Muscle layer of colon (tissue), 2 donors: ENCODE data around the gene PCAT7.

Experiments
- H3K27ac ChIP-seq: one replicate; pipeline ENCODE4 v1.7.0; 2013; ENCODE audit warnings: low read depth, mild to moderate bottlenecking, low read length, moderate library complexity
- H3K27me3 ChIP-seq, 2 donors: one replicate each; pipeline ENCODE4 v1.7.0; 2013; ENCODE audit warnings: low read length in 2 of 2, mild to moderate bottlenecking in 2 of 2; ENCODE audit not compliant: insufficient read depth in 2 of 2, control insufficient read depth in 1 of 2
- H3K36me3 ChIP-seq: one replicate; pipeline ENCODE4 v1.7.0; 2013; ENCODE audit warnings: mild to moderate bottlenecking, low read length; ENCODE audit not compliant: insufficient read depth
- H3K4me1 ChIP-seq: one replicate; pipeline ENCODE4 v1.7.0; 2013; ENCODE audit warnings: mild to moderate bottlenecking, low read length; ENCODE audit not compliant: insufficient read depth
- H3K4me3 ChIP-seq, 2 donors: one replicate each; pipeline ENCODE4 v1.7.0; 2013; ENCODE audit warnings: low read length in 2 of 2, low read depth in 1 of 2, mild to moderate bottlenecking in 1 of 2, moderate library complexity in 1 of 2
- H3K9ac ChIP-seq: one replicate; pipeline ENCODE4 v1.7.0; 2013; ENCODE audit warnings: low read length
- H3K9me3 ChIP-seq: one replicate; pipeline ENCODE4 v1.7.0; 2013; ENCODE audit warnings: mild to moderate bottlenecking, low read length
- donor health status: abdominal sarcoma.
- donor health status: Adenocarcinoma of cecum.

Gene PCAT7

DNA sequence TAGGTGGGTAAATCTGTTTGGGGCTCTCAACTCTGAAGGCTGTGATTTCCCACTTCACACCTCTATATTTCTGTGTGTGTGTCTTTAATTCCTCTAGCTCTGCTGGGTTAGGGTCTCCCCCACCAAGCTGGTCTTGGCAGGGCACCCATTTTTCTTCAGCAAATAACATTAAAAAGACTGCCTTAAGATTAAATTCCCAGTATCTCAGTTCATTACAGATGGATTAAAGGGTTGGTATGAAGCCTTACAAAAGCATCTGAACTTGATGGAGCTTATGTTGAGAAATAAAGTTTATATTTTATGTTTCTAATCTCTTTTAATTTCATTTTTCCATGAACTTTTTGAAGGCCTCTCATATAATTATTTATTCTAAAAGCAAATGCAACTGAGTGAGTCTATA, 11.7 kb downstream of the PCAT7 start:
- H3K27ac ChIP-seq = no peak overlapping the region
- H3K9me3 ChIP-seq = no peaks in the 10 kb centered on the region
- H3K4me1 ChIP-seq = no peaks in the 10 kb centered on the region
- no peaks in the 10 kb centered on the region for H3K36me3 ChIP-seq
- peaks cover 0 to 5% of the 10 kb centered on the region in 2 donors for H3K27me3 ChIP-seq
- H3K4me3 ChIP-seq = no peak overlapping the region
- no peak overlapping the region for H3K9ac ChIP-seq

DNA sequence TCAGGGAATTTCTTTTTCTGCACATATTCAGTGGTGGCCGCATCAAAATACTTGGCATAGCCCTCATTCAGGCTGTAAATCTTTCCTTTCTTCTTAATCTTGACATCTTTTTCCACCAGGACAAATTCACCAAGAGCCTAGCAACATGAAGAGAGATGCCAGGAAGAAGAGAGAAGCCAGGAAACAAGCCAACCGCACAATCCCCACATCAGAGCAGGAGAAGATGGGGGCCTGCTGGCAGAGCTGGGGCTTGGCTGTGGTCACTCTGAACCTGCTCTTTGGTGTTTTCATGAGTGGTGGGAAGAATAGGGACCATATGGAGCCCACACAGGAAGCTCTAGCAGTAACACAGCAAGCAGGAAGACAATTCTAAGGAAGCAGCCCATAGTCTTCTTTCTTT, 12.4 kb downstream of the PCAT7 start:
- Histone ChIP-seq H3K4me3 (no peak overlapping the region), H3K27ac (no peak overlapping the region), H3K36me3 (no peaks in the 10 kb centered on the region), H3K9ac (no peak overlapping the region), H3K27me3 (peaks cover 0 to 5% of the 10 kb centered on the region in 2 donors), H3K4me1 (no peaks in the 10 kb centered on the region), H3K9me3 (no peaks in the 10 kb centered on the region)

GRCh38 chr9:94568250-94568889, 13.5 kb downstream of the PCAT7 start:
- no peak overlapping the region for H3K27ac ChIP-seq
- H3K4me3 ChIP-seq = no peak overlapping the region
- peaks cover 0 to under 1% of the 10 kb centered on the region in 2 donors for H3K27me3 ChIP-seq
- H3K9ac ChIP-seq = no peak overlapping the region
- H3K36me3 ChIP-seq = no peaks in the 10 kb centered on the region
- H3K4me1 ChIP-seq = no peaks in the 10 kb centered on the region
- H3K9me3 ChIP-seq = no peaks in the 10 kb centered on the region

GRCh38 chr9:94568972-94569712, 14.3 kb downstream of the PCAT7 start:
- H3K27me3 ChIP-seq = no peaks in the 10 kb centered on the region
- H3K9ac ChIP-seq = no peak overlapping the region
- no peaks in the 10 kb centered on the region for H3K36me3 ChIP-seq
- H3K9me3 ChIP-seq = no peaks in the 10 kb centered on the region
- no peak overlapping the region for H3K27ac ChIP-seq
- no peak overlapping the region for H3K4me3 ChIP-seq
- no peaks in the 10 kb centered on the region for H3K4me1 ChIP-seq

DNA sequence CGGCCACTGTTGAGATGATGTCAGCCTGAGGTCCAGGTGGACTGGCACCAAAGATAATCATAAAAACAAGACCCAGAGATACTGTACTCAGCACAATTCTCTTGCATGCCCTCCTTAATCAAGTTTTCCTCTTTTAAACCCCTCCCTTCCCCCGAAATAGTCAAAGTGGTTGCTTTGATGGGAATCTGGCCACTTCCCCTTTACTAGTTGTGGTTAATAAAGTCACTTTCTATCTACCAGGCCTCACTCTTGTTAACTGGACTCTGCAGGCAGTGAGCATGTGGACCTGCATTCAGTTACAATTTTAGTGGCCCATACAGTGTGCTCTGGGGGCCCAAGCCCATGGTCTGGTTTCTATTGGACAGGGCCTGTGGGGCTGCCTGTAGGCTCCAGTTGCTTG, 21.2 kb downstream of the PCAT7 start:
- no peaks in the 10 kb centered on the region for H3K9me3 ChIP-seq
- no peaks in the 10 kb centered on the region for H3K27me3 ChIP-seq
- H3K27ac ChIP-seq = no peak overlapping the region
- no peaks in the 10 kb centered on the region for H3K36me3 ChIP-seq
- no peak overlapping the region for H3K9ac ChIP-seq
- H3K4me1 ChIP-seq = peaks cover 13% of the 10 kb centered on the region
- H3K4me3 ChIP-seq = no peak overlapping the region

- Histone ChIP-seq H3K4me3 (no peak overlapping the region), H3K9me3 (no peaks in the 10 kb centered on the region), H3K36me3 (no peaks in the 10 kb centered on the region), H3K27ac (no peak overlapping the region), H3K9ac (no peak overlapping the region), H3K27me3 (no peaks in the 10 kb centered on the region), H3K4me1 (peaks cover 13% of the 10 kb centered on the region)
Measured at GRCh38 chr9:94577036-94577435, 22.2 kb downstream of the PCAT7 start.

DNA sequence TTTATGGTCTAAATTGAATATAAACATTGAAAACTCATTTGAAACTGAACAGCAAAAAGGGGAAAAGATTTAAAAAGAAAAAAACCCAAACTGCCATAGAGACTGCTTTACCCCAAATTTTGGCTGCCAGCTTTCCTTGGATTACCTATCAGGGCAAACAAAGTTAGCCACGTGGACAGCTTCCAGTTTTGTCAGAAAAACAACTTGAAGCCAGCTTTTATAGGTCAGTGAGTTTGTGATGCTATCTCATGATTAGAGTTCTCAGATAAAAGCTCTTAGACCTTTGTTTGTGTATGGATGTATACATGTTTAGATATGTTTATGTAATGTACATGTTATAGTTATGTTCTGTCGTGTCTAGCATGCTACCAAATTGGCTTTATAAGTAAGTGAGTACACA, 22.7 kb downstream of the PCAT7 start:
- Histone ChIP-seq H3K27ac (no peak overlapping the region), H3K9ac (no peak overlapping the region), H3K4me1 (peaks cover 13% of the 10 kb centered on the region), H3K9me3 (no peaks in the 10 kb centered on the region), H3K27me3 (no peaks in the 10 kb centered on the region), H3K36me3 (no peaks in the 10 kb centered on the region), H3K4me3 (no peak overlapping the region)

GRCh38 chr9:94581728-94582127, 26.8 kb downstream of the PCAT7 start:
- Histone ChIP-seq H3K27ac (no peak overlapping the region), H3K4me3 (no peak overlapping the region), H3K9me3 (no peaks in the 10 kb centered on the region), H3K9ac (no peak overlapping the region), H3K4me1 (peaks cover 12% of the 10 kb centered on the region), H3K27me3 (no peaks in the 10 kb centered on the region), H3K36me3 (no peaks in the 10 kb centered on the region)

GRCh38 chr9:94584555-94584954, 29.7 kb downstream of the PCAT7 start:
- H3K9ac ChIP-seq = no peak overlapping the region
- H3K27me3 ChIP-seq = no peaks in the 10 kb centered on the region
- H3K27ac ChIP-seq = no peak overlapping the region
- no peaks in the 10 kb centered on the region for H3K9me3 ChIP-seq
- no peak overlapping the region for H3K4me3 ChIP-seq
- H3K4me1 ChIP-seq = no peaks in the 10 kb centered on the region
- H3K36me3 ChIP-seq = no peaks in the 10 kb centered on the region

GRCh38 chr9:94586316-94586715, 31.4 kb downstream of the PCAT7 start:
- Histone ChIP-seq H3K36me3 (no peaks in the 10 kb centered on the region), H3K4me3 (no peak overlapping the region), H3K27ac (no peak overlapping the region)

GRCh38 chr9:94586814-94587213, 31.9 kb downstream of the PCAT7 start:
- H3K27ac ChIP-seq = no peak overlapping the region
- H3K4me3 ChIP-seq = no peak overlapping the region
- H3K27me3 ChIP-seq = no peaks in the 10 kb centered on the region
- no peak overlapping the region for H3K9ac ChIP-seq
- H3K4me1 ChIP-seq = no peaks in the 10 kb centered on the region
- no peaks in the 10 kb centered on the region for H3K9me3 ChIP-seq
- H3K36me3 ChIP-seq = no peaks in the 10 kb centered on the region

More at GRCh38 chr9:94586316-94586715, 31.4 kb downstream of the PCAT7 start:
- H3K27me3 ChIP-seq = no peaks in the 10 kb centered on the region
- H3K9me3 ChIP-seq = no peaks in the 10 kb centered on the region
- no peak overlapping the region for H3K9ac ChIP-seq
- no peaks in the 10 kb centered on the region for H3K4me1 ChIP-seq

DNA sequence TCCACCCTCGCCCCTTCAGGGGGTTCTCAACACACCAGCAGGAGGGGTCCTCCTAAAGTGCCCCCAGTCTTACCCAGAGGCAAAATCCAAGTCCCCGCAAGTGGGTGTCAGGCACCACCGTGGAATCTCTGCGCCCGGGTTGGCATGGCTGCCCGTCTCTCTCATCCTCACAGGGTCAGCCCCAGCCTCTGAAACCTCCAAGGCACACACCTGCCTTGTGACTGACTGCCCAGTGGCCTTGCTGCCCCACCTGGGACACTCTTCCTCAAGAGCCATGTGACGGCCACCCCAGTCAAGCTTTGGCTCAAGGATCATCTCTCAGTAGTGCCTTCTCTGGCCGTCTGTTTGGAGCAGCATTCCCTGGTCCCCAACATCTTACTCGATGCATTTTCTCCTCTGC, 33.8 kb downstream of the PCAT7 start:
- Histone ChIP-seq H3K4me3 (no peak overlapping the region), H3K4me1 (no peaks in the 10 kb centered on the region), H3K9ac (no peak overlapping the region), H3K27ac (no peak overlapping the region), H3K27me3 (no peaks in the 10 kb centered on the region), H3K36me3 (no peaks in the 10 kb centered on the region), H3K9me3 (no peaks in the 10 kb centered on the region)
